Measurements from ENCODE around the gene RFFL. TPM values are rescaled to one million over a fixed set of nuclear protein-coding genes. Genes with fewer than 3 reads are reported as not detected.
A peak's percentile ranks its signal among the peaks of the same experiment; 100 is the strongest.

Gene RFFL
- total RNA-seq, 1 experiment from 2014 or later, result 30.3 TPM

- ChIA-PET CTCF (interaction anchor here (0.6 to 2.2 kb wide), 3 partner anchors 8 to 64 kb away, joined by 3 to 7 read pairs (median 4); no protein-coding TSS in a partner anchor), POLR2A (interaction anchor here (0.6 kb wide), 1 partner anchor 18 kb away, joined by 5 read pairs; no protein-coding TSS in a partner anchor)
- no peak overlapping the region for H3K4me3 Mint-ChIP-seq
- TF ChIP-seq, protein P1, sequence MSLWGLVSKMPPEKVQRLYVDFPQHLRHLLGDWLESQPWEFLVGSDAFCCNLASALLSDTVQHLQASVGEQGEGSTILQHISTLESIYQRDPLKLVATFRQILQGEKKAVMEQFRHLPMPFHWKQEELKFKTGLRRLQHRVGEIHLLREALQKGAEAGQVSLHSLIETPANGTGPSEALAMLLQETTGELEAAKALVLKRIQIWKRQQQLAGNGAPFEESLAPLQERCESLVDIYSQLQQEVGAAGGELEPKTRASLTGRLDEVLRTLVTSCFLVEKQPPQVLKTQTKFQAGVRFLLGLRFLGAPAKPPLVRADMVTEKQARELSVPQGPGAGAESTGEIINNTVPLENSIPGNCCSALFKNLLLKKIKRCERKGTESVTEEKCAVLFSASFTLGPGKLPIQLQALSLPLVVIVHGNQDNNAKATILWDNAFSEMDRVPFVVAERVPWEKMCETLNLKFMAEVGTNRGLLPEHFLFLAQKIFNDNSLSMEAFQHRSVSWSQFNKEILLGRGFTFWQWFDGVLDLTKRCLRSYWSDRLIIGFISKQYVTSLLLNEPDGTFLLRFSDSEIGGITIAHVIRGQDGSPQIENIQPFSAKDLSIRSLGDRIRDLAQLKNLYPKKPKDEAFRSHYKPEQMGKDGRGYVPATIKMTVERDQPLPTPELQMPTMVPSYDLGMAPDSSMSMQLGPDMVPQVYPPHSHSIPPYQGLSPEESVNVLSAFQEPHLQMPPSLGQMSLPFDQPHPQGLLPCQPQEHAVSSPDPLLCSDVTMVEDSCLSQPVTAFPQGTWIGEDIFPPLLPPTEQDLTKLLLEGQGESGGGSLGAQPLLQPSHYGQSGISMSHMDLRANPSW (CRISPR knock-in tag; conservative IDR thresholded peaks at IDR 0.05; ENCODE audit: low read depth), result no peak
- TF ChIP-seq NFYB (CRISPR knock-in tag; conservative IDR thresholded peaks at IDR 0.05; ENCODE audit: low read depth), result no peak
- DNase-seq (ENCODE audit: low spot score) (no peak), ATAC-seq (no peak)
- H3K36me3 Mint-ChIP-seq, result no peaks in the 10 kb centered on the region
- no peak overlapping the region; the same call in 1 of the 2 replicates for H3K27ac Mint-ChIP-seq
- peaks cover 59% of the 10 kb centered on the region for H3K4me1 Mint-ChIP-seq
- no peaks in the 10 kb centered on the region for H3K9me3 Mint-ChIP-seq
- no peaks in the 10 kb centered on the region for H3K27me3 Mint-ChIP-seq (ENCODE audit: low read depth)
These were observed 18.1 kb upstream of the RFFL start for GRCh38 chr17:35081638-35082037.

DNA sequence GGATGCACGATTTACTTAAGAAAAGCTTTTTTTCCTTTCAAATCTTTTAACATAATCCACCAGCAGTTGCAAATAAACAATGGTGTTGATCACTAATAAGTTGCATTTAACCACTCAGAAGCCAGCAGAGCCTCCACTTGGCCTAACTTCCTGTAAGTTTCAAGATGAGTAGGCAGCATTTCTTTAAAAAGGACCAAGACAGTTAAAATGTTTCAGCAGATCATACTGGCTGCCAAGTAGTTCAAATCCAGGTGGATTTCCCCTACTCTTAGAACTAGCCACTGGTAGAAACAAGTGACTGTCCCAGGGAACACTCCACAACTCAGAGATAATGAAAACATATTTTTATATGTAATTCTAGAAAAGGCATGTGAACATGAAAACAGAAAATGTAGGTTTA, 17.0 kb upstream of the RFFL start:
- DNase-seq (ENCODE audit: low spot score), result no peak
- Mint-ChIP-seq H3K9me3 (no peaks in the 10 kb centered on the region), H3K36me3 (no peaks in the 10 kb centered on the region), H3K4me3 (no peak overlapping the region), H3K27ac (peak overlapping the region; percentile 8; the same call in 1 of the 2 replicates), H3K4me1 (peaks cover 48% of the 10 kb centered on the region), H3K27me3 (ENCODE audit: low read depth) (no peaks in the 10 kb centered on the region)
- no peak for ATAC-seq
- ChIA-PET POLR2A (no interaction called here), CTCF (interaction anchor here (0.8 to 2.2 kb wide), 3 partner anchors 9 to 667 kb away, joined by 3 to 7 read pairs (median 5); partner anchors contain the start of gene RFFL)
- no peak for TF ChIP-seq KAT7 (CRISPR knock-in tag; IDR thresholded peaks at IDR 0.05; ENCODE audit: borderline replicate concordance)
- TF ChIP-seq, protein P2, sequence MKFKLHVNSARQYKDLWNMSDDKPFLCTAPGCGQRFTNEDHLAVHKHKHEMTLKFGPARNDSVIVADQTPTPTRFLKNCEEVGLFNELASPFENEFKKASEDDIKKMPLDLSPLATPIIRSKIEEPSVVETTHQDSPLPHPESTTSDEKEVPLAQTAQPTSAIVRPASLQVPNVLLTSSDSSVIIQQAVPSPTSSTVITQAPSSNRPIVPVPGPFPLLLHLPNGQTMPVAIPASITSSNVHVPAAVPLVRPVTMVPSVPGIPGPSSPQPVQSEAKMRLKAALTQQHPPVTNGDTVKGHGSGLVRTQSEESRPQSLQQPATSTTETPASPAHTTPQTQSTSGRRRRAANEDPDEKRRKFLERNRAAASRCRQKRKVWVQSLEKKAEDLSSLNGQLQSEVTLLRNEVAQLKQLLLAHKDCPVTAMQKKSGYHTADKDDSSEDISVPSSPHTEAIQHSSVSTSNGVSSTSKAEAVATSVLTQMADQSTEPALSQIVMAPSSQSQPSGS (CRISPR knock-in tag; IDR thresholded peaks at IDR 0.05; ENCODE audit: borderline replicate concordance, low read depth), result no peak
- TF ChIP-seq FOXJ3 (CRISPR knock-in tag; IDR thresholded peaks at IDR 0.05; ENCODE audit: borderline replicate concordance), result no peak
- TF ChIP-seq, protein P3, sequence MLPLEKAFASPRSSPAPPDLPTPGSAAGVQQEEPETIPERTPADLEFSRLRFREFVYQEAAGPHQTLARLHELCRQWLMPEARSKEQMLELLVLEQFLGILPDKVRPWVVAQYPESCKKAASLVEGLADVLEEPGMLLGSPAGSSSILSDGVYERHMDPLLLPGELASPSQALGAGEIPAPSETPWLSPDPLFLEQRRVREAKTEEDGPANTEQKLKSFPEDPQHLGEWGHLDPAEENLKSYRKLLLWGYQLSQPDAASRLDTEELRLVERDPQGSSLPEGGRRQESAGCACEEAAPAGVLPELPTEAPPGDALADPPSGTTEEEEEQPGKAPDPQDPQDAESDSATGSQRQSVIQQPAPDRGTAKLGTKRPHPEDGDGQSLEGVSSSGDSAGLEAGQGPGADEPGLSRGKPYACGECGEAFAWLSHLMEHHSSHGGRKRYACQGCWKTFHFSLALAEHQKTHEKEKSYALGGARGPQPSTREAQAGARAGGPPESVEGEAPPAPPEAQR (CRISPR knock-in tag; IDR thresholded peaks at IDR 0.05), result no peak
- no peak for TF ChIP-seq PRRX2 (CRISPR knock-in tag; IDR thresholded peaks at IDR 0.05)
- no peak for TF ChIP-seq FOXP1 (CRISPR knock-in tag; IDR thresholded peaks at IDR 0.05; ENCODE audit: borderline replicate concordance)
- no peak for TF ChIP-seq SMAD3 (CRISPR knock-in tag; IDR thresholded peaks at IDR 0.05; ENCODE audit: borderline replicate concordance)
- no peak for TF ChIP-seq AR (CRISPR knock-in tag; IDR thresholded peaks at IDR 0.05)

GRCh38 chr17:35079547-35080423, 16.3 kb upstream of the RFFL start:
- no peak overlapping the region for H3K4me3 Mint-ChIP-seq
- H3K27me3 Mint-ChIP-seq (ENCODE audit: low read depth), result no peaks in the 10 kb centered on the region
- H3K36me3 Mint-ChIP-seq, result no peaks in the 10 kb centered on the region
- CTCF ChIA-PET, result interaction anchor here (0.8 to 2.2 kb wide), 2 partner anchors 10 to 668 kb away, joined by 3 to 7 read pairs; no protein-coding TSS in a partner anchor
- TF ChIP-seq TCF7 (CRISPR knock-in tag; IDR thresholded peaks at IDR 0.05; ENCODE audit: low read depth) (no peak), GABPB1 (CRISPR knock-in tag; IDR thresholded peaks at IDR 0.05) (peak; percentile 29; the same call in 1 of the 2 replicates)
- TF ChIP-seq, protein P4, sequence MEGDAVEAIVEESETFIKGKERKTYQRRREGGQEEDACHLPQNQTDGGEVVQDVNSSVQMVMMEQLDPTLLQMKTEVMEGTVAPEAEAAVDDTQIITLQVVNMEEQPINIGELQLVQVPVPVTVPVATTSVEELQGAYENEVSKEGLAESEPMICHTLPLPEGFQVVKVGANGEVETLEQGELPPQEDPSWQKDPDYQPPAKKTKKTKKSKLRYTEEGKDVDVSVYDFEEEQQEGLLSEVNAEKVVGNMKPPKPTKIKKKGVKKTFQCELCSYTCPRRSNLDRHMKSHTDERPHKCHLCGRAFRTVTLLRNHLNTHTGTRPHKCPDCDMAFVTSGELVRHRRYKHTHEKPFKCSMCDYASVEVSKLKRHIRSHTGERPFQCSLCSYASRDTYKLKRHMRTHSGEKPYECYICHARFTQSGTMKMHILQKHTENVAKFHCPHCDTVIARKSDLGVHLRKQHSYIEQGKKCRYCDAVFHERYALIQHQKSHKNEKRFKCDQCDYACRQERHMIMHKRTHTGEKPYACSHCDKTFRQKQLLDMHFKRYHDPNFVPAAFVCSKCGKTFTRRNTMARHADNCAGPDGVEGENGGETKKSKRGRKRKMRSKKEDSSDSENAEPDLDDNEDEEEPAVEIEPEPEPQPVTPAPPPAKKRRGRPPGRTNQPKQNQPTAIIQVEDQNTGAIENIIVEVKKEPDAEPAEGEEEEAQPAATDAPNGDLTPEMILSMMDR (IDR thresholded peaks at IDR 0.05), result no peak
- TF ChIP-seq, protein P5, sequence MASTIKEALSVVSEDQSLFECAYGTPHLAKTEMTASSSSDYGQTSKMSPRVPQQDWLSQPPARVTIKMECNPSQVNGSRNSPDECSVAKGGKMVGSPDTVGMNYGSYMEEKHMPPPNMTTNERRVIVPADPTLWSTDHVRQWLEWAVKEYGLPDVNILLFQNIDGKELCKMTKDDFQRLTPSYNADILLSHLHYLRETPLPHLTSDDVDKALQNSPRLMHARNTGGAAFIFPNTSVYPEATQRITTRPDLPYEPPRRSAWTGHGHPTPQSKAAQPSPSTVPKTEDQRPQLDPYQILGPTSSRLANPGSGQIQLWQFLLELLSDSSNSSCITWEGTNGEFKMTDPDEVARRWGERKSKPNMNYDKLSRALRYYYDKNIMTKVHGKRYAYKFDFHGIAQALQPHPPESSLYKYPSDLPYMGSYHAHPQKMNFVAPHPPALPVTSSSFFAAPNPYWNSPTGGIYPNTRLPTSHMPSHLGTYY (CRISPR knock-in tag; IDR thresholded peaks at IDR 0.05), result no peak
- POLR2A ChIA-PET, result no interaction called here
- H3K9me3 Mint-ChIP-seq, result no peaks in the 10 kb centered on the region
- ATAC-seq (no peak), DNase-seq (ENCODE audit: low spot score) (no peak)
- peaks cover 44% of the 10 kb centered on the region for H3K4me1 Mint-ChIP-seq
- peak overlapping the region; percentile 8; the same call in 1 of the 2 replicates for H3K27ac Mint-ChIP-seq

Data from WTC11 (cell line).